KMS-11 (cell line): ENCODE measurements around the gene BUB1.

ENCODE experiments used
- H2AFZ ChIP-seq: fragments of 200-600 bp; sonication (generic); 2 replicates; pipeline ENCODE4 v1.6.1; 2016; ENCODE audit warnings: antibody characterized with exemption, mixed run types, low read depth
- H3K27ac ChIP-seq: fragments of 200-600 bp; sonication (generic); 2 replicates; pipeline ENCODE4 v1.6.1; 2016; ENCODE audit warnings: mild to moderate bottlenecking, mixed run types
- H3K27me3 ChIP-seq: fragments of 200-600 bp; sonication (generic); 2 replicates; pipeline ENCODE4 v1.6.1; 2017; ENCODE audit warnings: mild to moderate bottlenecking, low read depth, mixed run types, moderate library complexity; ENCODE audit not compliant: insufficient read depth
- H3K36me3 ChIP-seq: fragments of 200-600 bp; sonication (generic); 2 replicates; pipeline ENCODE4 v1.6.1; 2017; ENCODE audit warnings: mild to moderate bottlenecking, mixed run types; ENCODE audit not compliant: insufficient read depth
- H3K4me1 ChIP-seq: fragments of 200-600 bp; sonication (generic); 2 replicates; pipeline ENCODE4 v1.6.1; 2016; ENCODE audit warnings: mild to moderate bottlenecking, low read depth, mixed run types; ENCODE audit not compliant: poor library complexity, severe bottlenecking
- H3K4me2 ChIP-seq: fragments of 200-600 bp; sonication (generic); 2 replicates; pipeline ENCODE4 v1.7.0; 2016; ENCODE audit warnings: mild to moderate bottlenecking, mixed run types
- H3K4me3 ChIP-seq: fragments of 200-600 bp; sonication (generic); IDR thresholded peaks from 2 replicates; pipeline ENCODE4 v1.6.1; 2017; ENCODE audit warnings: low read depth, low read length, mixed read lengths; ENCODE audit not compliant: insufficient read depth
- H3K79me2 ChIP-seq: fragments of 200-600 bp; sonication (generic); 2 replicates; pipeline ENCODE4 v1.6.1; 2016; ENCODE audit warnings: low read depth, mixed run types; ENCODE audit not compliant: insufficient read depth
- H3K9ac ChIP-seq: fragments of 200-600 bp; sonication (generic); 2 replicates; pipeline ENCODE4 v1.6.1; 2016; ENCODE audit warnings: mild to moderate bottlenecking, mixed run types
- H4K20me1 ChIP-seq: fragments of 200-600 bp; sonication (generic); 2 replicates; pipeline ENCODE4 v1.6.1; 2016; ENCODE audit warnings: mild to moderate bottlenecking, mixed run types; ENCODE audit not compliant: insufficient read depth
- TF ChIP-seq, protein P1 (sequence below): fragments of 200-600 bp; sonication (generic); conservative IDR thresholded peaks from 2 replicates; pipeline ENCODE4 v1.6.1; 2017; ENCODE audit warnings: low read depth, mild to moderate bottlenecking, antibody characterized with exemption, low read length, moderate library complexity, mixed read lengths

BUB1 gene

DNA sequence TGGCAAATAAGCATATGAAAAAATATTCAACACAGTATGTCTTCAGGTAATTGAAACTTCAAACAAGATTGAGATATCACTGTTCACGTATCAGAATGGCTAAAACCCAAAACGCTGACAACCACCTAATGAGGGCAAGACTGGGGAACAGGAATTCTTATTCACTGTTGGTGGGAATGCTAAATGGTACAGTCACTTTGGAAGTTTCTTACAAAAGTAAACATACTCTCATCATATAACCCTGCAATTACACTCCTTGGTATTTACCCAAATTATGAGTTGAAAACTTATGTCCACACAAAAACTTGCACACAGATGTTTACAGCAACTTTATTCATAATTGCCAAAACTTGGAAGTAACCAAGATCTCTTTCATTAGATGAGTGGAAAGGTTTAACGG lies 30.1 kb downstream of the BUB1 start:
- Histone ChIP-seq H3K4me1 (peaks cover 4% of the 10 kb centered on the region), H4K20me1 (no peaks in the 10 kb centered on the region), H3K27ac (no peak overlapping the region), H3K36me3 (no peaks in the 10 kb centered on the region; the same call in 1 of the 2 replicates), H3K4me3 (no peak overlapping the region), H3K79me2 (peaks cover 22% of the 10 kb centered on the region; the same call in 1 of the 2 replicates), H3K4me2 (no peak overlapping the region), H2AFZ (no peak overlapping the region), H3K27me3 (no peaks in the 10 kb centered on the region), H3K9ac (no peak overlapping the region)
- TF ChIP-seq, protein P1, sequence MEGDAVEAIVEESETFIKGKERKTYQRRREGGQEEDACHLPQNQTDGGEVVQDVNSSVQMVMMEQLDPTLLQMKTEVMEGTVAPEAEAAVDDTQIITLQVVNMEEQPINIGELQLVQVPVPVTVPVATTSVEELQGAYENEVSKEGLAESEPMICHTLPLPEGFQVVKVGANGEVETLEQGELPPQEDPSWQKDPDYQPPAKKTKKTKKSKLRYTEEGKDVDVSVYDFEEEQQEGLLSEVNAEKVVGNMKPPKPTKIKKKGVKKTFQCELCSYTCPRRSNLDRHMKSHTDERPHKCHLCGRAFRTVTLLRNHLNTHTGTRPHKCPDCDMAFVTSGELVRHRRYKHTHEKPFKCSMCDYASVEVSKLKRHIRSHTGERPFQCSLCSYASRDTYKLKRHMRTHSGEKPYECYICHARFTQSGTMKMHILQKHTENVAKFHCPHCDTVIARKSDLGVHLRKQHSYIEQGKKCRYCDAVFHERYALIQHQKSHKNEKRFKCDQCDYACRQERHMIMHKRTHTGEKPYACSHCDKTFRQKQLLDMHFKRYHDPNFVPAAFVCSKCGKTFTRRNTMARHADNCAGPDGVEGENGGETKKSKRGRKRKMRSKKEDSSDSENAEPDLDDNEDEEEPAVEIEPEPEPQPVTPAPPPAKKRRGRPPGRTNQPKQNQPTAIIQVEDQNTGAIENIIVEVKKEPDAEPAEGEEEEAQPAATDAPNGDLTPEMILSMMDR, result no peak

GRCh38 chr2:110645616-110646015 lies 32.2 kb downstream of the BUB1 start:
- Histone ChIP-seq H3K36me3 (no peaks in the 10 kb centered on the region; the same call in 1 of the 2 replicates), H3K79me2 (peaks cover 22% of the 10 kb centered on the region; the same call in 1 of the 2 replicates)

GRCh38 chr2:110644357-110644756 lies 33.5 kb downstream of the BUB1 start:
- Histone ChIP-seq H4K20me1 (no peaks in the 10 kb centered on the region), H3K4me3 (no peak overlapping the region), H3K4me1 (peaks cover 4% of the 10 kb centered on the region), H3K79me2 (peaks cover 22% of the 10 kb centered on the region; the same call in 1 of the 2 replicates), H2AFZ (no peak overlapping the region), H3K27me3 (no peaks in the 10 kb centered on the region), H3K4me2 (no peak overlapping the region), H3K9ac (no peak overlapping the region), H3K36me3 (no peaks in the 10 kb centered on the region; the same call in 1 of the 2 replicates), H3K27ac (no peak overlapping the region)
- TF ChIP-seq, protein P1, result no peak

More at GRCh38 chr2:110645616-110646015, 32.2 kb downstream of the BUB1 start:
- Histone ChIP-seq H2AFZ (no peak overlapping the region), H4K20me1 (no peaks in the 10 kb centered on the region), H3K27me3 (no peaks in the 10 kb centered on the region), H3K27ac (no peak overlapping the region), H3K4me3 (no peak overlapping the region), H3K4me1 (peaks cover 4% of the 10 kb centered on the region), H3K9ac (no peak overlapping the region), H3K4me2 (no peak overlapping the region)
- TF ChIP-seq, protein P1, result no peak

- H2AFZ ChIP-seq, result no peak overlapping the region
- peaks cover 4% of the 10 kb centered on the region for H3K4me1 ChIP-seq
- H4K20me1 ChIP-seq, result no peaks in the 10 kb centered on the region
- no peak overlapping the region for H3K27ac ChIP-seq
- H3K36me3 ChIP-seq, result no peaks in the 10 kb centered on the region; the same call in 1 of the 2 replicates
- H3K4me2 ChIP-seq, result no peak overlapping the region
- TF ChIP-seq, protein P1, result no peak
- no peak overlapping the region for H3K4me3 ChIP-seq
- H3K27me3 ChIP-seq, result no peaks in the 10 kb centered on the region
- H3K79me2 ChIP-seq, result peaks cover 17% of the 10 kb centered on the region; the same call in 1 of the 2 replicates
- H3K9ac ChIP-seq, result no peak overlapping the region
These were observed 35.5 kb downstream of the BUB1 start for GRCh38 chr2:110642360-110642759.
